ENCODE measurements around the gene ILF2.

The ILF2 gene

DNA sequence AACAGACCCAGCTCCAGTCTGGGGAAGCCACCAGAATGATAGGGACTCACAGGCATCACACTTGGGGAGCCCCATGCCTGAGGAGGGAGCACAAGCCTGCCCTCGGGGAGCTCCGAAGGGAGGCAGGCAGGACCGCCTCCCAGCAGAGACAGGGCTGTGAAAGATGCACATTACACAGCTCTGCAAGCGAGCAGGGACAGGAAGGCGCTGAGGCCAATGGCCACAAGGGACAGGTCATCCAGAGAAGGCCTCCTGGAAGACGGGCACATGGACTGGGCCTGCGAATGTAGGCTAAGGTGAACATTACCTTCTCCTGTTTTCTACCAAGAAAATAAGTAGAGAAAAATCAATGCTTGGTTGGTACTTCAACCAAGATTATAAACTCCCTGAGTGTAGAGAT is 11.9 kb upstream of the ILF2 start (continued):
- TF ChIP-seq, protein P1, sequence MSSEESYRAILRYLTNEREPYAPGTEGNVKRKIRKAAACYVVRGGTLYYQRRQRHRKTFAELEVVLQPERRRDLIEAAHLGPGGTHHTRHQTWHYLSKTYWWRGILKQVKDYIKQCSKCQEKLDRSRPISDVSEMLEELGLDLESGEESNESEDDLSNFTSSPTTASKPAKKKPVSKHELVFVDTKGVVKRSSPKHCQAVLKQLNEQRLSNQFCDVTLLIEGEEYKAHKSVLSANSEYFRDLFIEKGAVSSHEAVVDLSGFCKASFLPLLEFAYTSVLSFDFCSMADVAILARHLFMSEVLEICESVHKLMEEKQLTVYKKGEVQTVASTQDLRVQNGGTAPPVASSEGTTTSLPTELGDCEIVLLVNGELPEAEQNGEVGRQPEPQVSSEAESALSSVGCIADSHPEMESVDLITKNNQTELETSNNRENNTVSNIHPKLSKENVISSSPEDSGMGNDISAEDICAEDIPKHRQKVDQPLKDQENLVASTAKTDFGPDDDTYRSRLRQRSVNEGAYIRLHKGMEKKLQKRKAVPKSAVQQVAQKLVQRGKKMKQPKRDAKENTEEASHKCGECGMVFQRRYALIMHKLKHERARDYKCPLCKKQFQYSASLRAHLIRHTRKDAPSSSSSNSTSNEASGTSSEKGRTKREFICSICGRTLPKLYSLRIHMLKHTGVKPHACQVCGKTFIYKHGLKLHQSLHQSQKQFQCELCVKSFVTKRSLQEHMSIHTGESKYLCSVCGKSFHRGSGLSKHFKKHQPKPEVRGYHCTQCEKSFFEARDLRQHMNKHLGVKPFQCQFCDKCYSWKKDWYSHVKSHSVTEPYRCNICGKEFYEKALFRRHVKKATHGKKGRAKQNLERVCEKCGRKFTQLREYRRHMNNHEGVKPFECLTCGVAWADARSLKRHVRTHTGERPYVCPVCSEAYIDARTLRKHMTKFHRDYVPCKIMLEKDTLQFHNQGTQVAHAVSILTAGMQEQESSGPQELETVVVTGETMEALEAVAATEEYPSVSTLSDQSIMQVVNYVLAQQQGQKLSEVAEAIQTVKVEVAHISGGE (tag by site-specific recombination; conservative IDR thresholded peaks at IDR 0.05; ENCODE audit: low read depth) = no peak
- TF ChIP-seq ZNF555 (tag by site-specific recombination; conservative IDR thresholded peaks at IDR 0.05) (no peak), KLF7 (tag by site-specific recombination; IDR thresholded peaks at IDR 0.05; ENCODE audit: borderline replicate concordance) (no peak), OVOL3 (tag by site-specific recombination; IDR thresholded peaks at IDR 0.05) (no peak), ZNF610 (tag by site-specific recombination; IDR thresholded peaks at IDR 0.05; ENCODE audit: borderline replicate concordance) (no peak)

DNA sequence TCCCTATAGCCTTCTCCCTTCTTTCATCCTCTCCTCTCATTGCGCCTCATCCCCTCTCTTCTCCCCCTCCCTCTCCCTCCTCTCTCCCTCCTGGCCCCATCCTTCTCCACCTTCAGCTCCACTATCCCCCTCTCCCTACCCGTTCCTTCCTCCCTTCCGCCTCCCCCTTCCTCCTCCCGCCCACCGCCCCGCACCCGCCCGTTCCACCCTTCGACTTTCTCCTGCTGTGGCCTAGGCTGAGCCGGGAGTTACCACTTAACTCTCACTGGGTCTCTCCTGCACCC is 9.3 kb upstream of the ILF2 start:
- Histone ChIP-seq H3K4me3 (ENCODE audit: low read depth, low read length) (no peak overlapping the region), H3K36me3 (ENCODE audit: control insufficient read depth in 2 of 2, insufficient read depth in 1 of 2, low read length in 2 of 2) (no peaks in the 10 kb centered on the region), H3K4me1 (ENCODE audit: control insufficient read depth, insufficient read depth, low read length) (no peaks in the 10 kb centered on the region; the same call in 1 of the 2 replicates), H3K27ac (ENCODE audit: extremely low read depth, low read depth, low read length) (no peak overlapping the region), H3K9me3 (ENCODE audit: control insufficient read depth, insufficient read depth, low read depth, low read length) (no peaks in the 10 kb centered on the region)
- POLR2A ChIA-PET = interaction anchor here (2.1 kb wide), 1 partner anchor 48 kb away, joined by 6 read pairs; the partner anchor contains the start of gene INTS3
- CTCF ChIA-PET = interaction anchor here (0.7 to 6.0 kb wide), 4 partner anchors 70 to 400 kb away, joined by 3 to 55 read pairs (median 4); no protein-coding TSS in a partner anchor
- TF ChIP-seq ZNF155 (tag by site-specific recombination; IDR thresholded peaks at IDR 0.05) = no peak
- TF ChIP-seq, protein P2, sequence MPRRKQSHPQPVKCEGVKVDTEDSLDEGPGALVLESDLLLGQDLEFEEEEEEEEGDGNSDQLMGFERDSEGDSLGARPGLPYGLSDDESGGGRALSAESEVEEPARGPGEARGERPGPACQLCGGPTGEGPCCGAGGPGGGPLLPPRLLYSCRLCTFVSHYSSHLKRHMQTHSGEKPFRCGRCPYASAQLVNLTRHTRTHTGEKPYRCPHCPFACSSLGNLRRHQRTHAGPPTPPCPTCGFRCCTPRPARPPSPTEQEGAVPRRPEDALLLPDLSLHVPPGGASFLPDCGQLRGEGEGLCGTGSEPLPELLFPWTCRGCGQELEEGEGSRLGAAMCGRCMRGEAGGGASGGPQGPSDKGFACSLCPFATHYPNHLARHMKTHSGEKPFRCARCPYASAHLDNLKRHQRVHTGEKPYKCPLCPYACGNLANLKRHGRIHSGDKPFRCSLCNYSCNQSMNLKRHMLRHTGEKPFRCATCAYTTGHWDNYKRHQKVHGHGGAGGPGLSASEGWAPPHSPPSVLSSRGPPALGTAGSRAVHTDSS (tag by site-specific recombination; IDR thresholded peaks at IDR 0.05) = no peak
- TF ChIP-seq, protein P3, sequence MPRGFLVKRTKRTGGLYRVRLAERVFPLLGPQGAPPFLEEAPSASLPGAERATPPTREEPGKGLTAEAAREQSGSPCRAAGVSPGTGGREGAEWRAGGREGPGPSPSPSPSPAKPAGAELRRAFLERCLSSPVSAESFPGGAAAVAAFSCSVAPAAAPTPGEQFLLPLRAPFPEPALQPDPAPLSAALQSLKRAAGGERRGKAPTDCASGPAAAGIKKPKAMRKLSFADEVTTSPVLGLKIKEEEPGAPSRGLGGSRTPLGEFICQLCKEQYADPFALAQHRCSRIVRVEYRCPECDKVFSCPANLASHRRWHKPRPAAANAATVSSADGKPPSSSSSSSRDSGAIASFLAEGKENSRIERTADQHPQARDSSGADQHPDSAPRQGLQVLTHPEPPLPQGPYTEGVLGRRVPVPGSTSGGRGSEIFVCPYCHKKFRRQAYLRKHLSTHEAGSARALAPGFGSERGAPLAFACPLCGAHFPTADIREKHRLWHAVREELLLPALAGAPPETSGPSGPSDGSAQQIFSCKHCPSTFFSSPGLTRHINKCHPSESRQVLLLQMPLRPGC (tag by site-specific recombination; IDR thresholded peaks at IDR 0.05) = no peak
- peak; percentile 82 for TF ChIP-seq ZFHX2 (tag by site-specific recombination; conservative IDR thresholded peaks at IDR 0.05)
- TF ChIP-seq, protein P4, sequence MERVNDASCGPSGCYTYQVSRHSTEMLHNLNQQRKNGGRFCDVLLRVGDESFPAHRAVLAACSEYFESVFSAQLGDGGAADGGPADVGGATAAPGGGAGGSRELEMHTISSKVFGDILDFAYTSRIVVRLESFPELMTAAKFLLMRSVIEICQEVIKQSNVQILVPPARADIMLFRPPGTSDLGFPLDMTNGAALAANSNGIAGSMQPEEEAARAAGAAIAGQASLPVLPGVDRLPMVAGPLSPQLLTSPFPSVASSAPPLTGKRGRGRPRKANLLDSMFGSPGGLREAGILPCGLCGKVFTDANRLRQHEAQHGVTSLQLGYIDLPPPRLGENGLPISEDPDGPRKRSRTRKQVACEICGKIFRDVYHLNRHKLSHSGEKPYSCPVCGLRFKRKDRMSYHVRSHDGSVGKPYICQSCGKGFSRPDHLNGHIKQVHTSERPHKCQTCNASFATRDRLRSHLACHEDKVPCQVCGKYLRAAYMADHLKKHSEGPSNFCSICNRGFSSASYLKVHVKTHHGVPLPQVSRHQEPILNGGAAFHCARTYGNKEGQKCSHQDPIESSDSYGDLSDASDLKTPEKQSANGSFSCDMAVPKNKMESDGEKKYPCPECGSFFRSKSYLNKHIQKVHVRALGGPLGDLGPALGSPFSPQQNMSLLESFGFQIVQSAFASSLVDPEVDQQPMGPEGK (tag by site-specific recombination; IDR thresholded peaks at IDR 0.05) = 0 out of 2 replicates have a peak, but pooled peaks have one; percentile 29
- peak; percentile 1; the same call in 1 of the 2 replicates for TF ChIP-seq ZNF366 (tag by site-specific recombination; conservative IDR thresholded peaks at IDR 0.05)
- TF ChIP-seq EGR2 (tag by site-specific recombination; IDR thresholded peaks at IDR 0.05; ENCODE audit: low read depth) = peak; percentile 94
- TF ChIP-seq, protein P5, sequence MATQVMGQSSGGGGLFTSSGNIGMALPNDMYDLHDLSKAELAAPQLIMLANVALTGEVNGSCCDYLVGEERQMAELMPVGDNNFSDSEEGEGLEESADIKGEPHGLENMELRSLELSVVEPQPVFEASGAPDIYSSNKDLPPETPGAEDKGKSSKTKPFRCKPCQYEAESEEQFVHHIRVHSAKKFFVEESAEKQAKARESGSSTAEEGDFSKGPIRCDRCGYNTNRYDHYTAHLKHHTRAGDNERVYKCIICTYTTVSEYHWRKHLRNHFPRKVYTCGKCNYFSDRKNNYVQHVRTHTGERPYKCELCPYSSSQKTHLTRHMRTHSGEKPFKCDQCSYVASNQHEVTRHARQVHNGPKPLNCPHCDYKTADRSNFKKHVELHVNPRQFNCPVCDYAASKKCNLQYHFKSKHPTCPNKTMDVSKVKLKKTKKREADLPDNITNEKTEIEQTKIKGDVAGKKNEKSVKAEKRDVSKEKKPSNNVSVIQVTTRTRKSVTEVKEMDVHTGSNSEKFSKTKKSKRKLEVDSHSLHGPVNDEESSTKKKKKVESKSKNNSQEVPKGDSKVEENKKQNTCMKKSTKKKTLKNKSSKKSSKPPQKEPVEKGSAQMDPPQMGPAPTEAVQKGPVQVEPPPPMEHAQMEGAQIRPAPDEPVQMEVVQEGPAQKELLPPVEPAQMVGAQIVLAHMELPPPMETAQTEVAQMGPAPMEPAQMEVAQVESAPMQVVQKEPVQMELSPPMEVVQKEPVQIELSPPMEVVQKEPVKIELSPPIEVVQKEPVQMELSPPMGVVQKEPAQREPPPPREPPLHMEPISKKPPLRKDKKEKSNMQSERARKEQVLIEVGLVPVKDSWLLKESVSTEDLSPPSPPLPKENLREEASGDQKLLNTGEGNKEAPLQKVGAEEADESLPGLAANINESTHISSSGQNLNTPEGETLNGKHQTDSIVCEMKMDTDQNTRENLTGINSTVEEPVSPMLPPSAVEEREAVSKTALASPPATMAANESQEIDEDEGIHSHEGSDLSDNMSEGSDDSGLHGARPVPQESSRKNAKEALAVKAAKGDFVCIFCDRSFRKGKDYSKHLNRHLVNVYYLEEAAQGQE (tag by site-specific recombination; IDR thresholded peaks at IDR 0.05) = no peak
- TF ChIP-seq, protein P6, sequence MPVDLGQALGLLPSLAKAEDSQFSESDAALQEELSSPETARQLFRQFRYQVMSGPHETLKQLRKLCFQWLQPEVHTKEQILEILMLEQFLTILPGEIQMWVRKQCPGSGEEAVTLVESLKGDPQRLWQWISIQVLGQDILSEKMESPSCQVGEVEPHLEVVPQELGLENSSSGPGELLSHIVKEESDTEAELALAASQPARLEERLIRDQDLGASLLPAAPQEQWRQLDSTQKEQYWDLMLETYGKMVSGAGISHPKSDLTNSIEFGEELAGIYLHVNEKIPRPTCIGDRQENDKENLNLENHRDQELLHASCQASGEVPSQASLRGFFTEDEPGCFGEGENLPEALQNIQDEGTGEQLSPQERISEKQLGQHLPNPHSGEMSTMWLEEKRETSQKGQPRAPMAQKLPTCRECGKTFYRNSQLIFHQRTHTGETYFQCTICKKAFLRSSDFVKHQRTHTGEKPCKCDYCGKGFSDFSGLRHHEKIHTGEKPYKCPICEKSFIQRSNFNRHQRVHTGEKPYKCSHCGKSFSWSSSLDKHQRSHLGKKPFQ (tag by site-specific recombination; IDR thresholded peaks at IDR 0.05) = no peak
- TF ChIP-seq, protein P7, sequence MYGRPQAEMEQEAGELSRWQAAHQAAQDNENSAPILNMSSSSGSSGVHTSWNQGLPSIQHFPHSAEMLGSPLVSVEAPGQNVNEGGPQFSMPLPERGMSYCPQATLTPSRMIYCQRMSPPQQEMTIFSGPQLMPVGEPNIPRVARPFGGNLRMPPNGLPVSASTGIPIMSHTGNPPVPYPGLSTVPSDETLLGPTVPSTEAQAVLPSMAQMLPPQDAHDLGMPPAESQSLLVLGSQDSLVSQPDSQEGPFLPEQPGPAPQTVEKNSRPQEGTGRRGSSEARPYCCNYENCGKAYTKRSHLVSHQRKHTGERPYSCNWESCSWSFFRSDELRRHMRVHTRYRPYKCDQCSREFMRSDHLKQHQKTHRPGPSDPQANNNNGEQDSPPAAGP (tag by site-specific recombination; IDR thresholded peaks at IDR 0.05) = peak; percentile 53; the same call in 1 of the 2 replicates
- no peak for TF ChIP-seq SP7 (tag by site-specific recombination; IDR thresholded peaks at IDR 0.05)
- TF ChIP-seq, protein P8, sequence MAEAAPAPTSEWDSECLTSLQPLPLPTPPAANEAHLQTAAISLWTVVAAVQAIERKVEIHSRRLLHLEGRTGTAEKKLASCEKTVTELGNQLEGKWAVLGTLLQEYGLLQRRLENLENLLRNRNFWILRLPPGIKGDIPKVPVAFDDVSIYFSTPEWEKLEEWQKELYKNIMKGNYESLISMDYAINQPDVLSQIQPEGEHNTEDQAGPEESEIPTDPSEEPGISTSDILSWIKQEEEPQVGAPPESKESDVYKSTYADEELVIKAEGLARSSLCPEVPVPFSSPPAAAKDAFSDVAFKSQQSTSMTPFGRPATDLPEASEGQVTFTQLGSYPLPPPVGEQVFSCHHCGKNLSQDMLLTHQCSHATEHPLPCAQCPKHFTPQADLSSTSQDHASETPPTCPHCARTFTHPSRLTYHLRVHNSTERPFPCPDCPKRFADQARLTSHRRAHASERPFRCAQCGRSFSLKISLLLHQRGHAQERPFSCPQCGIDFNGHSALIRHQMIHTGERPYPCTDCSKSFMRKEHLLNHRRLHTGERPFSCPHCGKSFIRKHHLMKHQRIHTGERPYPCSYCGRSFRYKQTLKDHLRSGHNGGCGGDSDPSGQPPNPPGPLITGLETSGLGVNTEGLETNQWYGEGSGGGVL (tag by site-specific recombination; IDR thresholded peaks at IDR 0.05) = peak; percentile 48
- peak; percentile 68; the same call in 1 of the 2 replicates for TF ChIP-seq KLF1 (tag by site-specific recombination; IDR thresholded peaks at IDR 0.05)
- TF ChIP-seq WT1 (tag by site-specific recombination; IDR thresholded peaks at IDR 0.05) = peak; percentile 42; the same call in 1 of the 2 replicates
